Hematopoietic multipotent progenitor cell treated with erythropoietin and hydrocortisone succinate and interleukin-3 and kit ligand, for 15 days (in vitro differentiated cells): ENCODE data around the gene AAGAB.
"Not testable (repeated sequence)": the region's sequence is repeated elsewhere in the genome, so short reads cannot be mapped to it uniquely, and the experiment has no call there.

ENCODE experiments used
- DNase-seq: peaks from one replicate; pipeline ENCODE4 v3.0.0-alpha.2; 2015; ENCODE audit warnings: low spot score

The AAGAB gene

DNA sequence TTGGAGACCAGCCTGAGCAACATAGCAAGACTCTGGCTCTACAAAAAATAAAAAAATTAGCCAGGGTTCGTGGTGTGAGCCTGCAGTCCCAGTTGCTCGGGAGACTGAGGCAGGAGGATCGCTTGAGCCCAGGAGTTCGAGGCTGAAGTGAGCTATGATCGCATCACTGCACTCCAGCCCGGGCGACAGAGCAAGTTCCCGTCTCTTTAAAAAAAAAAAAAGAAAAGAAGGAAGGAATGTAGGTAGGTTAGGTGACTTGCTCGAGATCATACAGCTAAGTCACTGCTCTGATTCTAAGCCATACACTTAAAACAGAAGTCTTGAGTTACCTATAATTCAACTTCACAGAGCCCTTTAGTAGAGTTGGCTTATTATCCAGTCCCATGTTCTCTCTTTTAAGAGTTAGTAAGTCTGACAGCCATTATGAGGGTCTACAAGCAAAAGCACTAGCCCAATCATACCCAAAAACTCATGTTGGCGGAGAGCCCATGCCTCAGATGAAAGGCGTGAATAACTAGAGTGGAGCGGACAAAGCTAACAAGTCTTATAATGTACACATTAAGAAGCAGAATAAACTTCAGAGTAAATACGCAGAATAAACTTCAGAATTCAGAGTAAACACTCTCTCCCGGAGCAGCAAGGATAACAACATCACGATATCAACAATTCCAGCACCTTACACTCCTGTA lies 768 bp downstream of the AAGAB start:
- DNase-seq = peak; percentile 47

DNA sequence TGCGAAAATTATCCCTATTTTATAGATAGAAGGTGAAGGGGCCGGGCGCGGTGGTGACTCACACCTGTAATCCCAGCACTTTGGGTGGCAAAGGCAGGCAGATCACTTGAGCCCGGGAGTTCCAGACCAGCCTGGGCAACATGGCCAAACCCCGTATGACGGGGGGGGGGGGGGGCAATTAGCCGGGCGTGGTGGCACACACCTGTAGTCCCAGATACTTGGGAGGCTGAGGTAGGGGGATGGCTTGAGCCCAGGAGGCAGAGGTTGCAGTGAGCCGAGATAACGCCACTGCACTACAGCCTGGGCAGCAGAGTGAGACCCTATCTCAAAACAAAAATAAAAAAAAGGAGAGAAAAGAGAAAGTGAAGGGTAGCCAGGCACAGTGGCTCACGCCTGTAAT lies 1.4 kb downstream of the AAGAB start:
- DNase-seq = no peak

DNA sequence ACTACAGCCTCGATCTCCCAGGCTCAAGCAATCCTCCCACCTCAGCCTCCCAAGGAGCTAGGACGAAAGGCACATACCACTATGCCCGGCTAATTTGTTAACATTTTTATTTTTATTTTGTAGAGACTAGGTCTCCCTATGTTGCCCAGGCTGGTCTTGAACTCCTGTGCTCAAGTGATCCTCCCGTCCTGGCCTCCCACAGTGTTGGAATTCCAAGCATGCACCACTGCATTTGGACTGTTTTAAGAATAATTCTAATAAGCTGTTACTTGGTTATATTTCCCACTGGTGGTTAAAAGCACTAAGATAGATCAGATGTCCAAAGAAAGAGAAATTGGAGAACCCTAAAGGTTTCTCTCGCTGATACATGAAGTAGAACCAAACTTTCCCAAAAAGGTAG lies 3.1 kb downstream of the AAGAB start:
- DNase-seq = no peak

DNA sequence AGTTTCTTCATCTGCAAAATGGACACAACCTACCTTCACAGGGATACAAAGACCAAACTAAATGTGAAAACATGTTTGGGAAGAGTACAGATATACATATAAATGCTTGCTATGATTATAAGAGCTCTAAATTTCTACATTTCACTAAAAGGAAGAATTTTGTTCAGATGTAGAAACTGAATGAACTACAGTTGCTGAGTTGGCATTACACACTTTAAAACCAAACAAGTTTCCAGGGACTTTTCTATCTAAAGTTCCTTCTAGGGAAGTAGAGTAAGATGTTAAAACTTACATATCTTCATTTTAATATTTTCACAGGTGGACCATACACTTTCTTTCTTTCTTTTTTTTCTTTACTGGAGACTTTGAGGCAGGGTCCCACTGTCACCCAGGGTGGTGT lies 4.6 kb downstream of the AAGAB start:
- no peak for DNase-seq

DNA sequence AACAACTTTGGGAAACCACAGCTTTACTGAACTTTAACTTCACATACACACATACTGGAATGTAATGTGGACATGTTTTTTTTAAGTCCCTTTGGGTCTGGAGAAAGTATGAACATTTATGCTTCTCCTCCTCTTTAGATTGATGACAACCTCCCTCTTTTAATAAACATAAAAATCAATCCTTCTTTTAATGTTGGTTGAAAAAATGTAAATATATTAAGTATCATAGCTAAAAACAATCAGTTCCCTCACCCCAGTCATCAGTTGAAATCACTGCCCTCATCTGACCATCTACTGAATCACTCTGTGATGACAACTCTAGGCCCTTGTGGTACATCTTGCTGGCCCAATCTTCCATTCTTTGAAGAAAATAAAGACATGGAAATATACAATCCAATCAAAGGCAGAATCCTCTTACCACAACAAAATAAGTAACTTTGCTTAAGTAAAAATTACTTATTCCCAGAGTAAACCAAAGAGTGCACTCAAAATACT lies 6.4 kb downstream of the AAGAB start:
- no peak for DNase-seq

DNA sequence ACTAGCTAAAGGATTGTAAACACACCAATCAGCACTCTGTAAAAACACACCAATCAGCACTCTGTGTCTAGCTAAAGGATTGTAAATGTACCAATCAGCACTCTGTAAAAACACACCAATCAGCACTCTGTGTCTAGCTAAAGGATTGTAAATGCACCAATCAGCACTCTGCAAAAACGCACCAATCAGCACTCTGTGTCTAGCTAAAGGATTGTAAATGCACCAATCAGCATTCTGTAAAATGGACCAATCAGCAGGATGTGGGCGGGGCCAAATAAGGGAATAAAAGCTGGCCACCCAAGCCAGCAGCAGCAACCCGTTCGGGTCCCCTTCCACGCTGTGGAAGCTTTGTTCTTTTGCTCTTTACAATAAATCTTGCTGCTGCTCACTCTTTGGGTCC lies 7.9 kb downstream of the AAGAB start:
- DNase-seq = not testable (repeated sequence)

DNA sequence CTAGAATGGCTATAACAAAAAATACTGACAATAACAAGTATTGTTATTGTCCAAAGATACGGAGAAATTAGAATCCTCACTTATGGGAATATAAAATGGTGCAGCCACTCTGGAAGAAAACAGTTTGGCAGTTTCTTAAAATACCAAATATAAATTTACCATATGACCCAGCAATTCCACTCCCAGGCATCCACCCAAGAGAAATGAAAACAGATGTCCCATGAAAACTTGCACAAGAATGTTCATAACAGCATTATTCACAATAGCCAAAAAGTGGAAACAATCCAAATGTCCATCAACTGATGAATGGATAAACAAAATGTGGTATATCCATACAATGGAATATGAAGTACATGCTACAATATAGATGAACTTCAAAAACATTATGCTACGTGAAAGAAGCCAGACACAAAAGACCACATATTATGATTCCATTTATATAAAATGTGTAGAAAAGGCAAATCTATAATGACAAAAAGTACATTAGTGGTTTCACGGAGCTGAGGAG lies 9.4 kb downstream of the AAGAB start:
- no peak for DNase-seq

DNA sequence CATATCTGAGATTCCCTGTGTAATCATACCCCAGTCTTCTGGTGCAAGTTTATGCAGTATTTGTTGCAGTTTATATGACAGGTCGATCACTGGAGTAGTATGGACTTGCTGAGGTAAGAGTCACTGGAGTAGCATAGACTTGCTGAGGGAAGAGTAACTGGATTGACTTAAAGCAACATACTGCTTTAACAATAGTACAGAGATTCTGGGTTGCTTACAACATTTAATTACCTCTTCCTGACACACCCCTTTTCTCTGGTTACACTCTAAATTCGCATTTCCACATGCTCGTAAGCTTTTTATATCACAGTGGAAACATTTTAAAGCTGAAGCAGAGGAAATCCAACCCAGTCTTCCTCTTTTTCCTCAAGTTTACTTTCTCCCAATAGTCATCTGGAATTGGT lies 11.8 kb downstream of the AAGAB start:
- no peak for DNase-seq

DNA sequence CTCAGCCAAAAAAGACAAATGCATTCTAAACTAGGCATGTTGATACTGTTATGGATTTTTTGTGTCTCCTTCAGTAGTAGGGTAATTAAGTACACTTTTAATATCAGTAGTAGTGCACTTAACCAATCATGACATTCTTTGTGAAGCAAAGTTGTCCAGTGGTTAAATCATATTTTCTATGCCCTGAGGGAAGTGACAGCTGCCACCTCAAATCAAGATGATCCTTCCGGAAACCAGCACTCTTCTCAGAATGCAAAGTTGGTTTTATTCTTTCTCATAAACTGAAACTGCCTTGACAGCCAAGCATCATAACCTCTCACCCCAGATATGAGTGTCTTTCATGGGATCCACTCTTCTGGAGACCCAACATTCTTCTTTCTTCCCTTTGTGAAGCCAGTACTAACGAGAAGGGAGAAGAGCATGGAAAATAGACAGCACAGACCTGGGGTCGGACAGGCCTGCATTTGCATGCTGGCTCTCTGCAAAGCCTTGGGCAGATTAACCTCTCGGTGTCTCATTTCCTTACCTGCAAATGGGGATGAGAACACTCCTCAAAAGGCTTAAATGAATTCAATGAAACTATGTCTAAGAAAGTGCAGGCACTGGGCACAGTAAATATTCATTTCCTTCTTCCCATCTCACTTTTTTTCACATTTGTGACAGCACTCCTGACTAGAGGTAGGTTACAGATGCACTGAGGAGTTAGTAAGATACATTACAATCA lies 13.2 kb downstream of the AAGAB start:
- no peak for DNase-seq

DNA sequence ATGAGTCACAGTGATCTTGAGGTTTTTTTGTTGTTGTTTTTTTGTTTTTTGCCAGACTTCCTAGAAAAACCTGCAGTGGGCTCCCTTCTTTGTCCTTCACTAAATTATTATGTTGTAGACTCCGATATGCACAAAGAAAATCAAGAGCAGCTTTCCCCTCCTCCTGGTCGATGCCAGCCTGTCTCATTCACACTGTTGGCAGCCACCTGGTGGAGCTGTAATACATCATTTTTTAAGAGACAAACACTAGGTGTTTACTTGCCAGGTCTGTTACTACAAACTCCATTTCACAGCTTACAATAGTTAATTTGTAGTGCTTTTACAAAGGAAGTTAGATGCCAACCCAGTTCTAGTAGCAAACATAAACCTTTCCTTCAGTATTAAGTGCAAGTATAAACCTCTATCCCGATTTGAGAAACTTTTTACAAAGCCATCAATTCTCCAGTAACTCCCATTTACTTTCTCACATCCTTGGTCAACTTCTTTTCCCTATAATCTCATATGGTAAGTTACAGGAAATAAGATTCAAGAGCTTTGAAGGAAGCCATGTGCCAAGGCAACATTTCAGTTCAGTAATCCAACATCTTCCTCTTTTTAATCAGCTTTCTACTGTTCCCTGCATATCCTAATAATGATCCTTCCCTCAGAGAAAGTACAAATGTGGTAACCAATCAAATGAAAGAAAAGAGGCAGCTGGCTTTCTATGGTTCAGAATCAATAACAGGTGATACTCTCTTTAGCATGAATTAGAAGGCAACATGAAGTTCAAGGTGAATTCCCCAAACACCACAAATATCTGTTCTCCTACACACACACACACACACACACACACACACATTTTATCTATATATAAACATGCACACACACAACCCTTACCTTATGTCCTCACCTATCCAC lies 14.0 kb downstream of the AAGAB start:
- peak; percentile 10 for DNase-seq

DNA sequence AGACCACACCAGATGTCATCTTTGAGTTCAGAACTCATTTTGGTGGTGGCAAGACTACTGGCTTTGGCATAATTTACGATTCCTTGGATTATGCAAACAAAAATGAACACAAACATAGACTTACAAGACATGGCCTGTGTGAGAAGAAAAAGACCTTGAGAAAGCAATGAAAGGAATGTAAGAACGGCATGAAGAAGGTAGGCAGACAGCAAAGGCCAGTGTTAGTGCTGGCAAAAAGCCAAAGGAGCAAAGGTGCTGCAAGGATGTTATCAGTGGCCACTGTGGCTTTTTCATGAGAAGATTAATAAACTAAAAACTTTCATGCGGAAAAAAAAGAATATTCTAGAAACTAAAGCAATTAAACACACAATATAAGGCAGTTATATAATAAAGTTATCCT lies 21.9 kb downstream of the AAGAB start:
- DNase-seq = no peak

DNA sequence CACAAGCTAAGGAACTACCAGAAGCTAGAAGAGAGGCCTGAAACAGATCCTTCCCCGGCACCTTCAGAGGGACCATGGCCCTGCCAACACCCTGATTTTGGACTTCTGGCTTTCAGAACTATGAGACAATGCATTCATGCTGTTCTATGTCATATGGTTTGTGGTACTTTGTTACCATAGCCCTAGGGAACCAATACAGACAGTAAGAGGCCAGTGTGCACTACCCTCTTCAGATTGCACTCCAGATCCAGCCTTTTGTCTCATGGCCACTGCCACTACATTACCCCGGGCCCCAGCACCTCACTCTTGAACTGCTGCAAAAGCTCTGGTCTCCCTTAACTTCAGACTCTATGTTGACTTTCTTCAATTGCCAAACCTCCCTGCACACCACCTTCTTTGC lies 24.0 kb downstream of the AAGAB start:
- no peak for DNase-seq

DNA sequence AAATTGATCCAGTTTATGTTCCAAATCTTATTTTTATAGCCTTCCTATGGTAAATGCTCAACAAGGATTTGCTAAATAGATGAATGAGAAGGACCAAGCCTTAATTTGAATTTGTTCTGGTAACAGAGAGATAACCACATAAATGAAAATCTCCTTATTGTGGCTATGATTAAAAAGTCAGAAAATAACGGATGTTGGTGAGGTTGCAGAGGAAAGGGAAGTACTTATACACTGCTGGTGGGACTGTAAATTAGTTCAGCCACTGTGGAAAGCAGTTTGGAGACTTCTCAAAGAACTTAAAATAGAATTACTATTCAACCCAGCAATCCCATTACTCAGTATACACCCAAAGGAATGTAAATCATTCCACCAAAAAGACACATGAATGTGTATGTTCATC lies 26.2 kb downstream of the AAGAB start:
- DNase-seq = no peak

DNA sequence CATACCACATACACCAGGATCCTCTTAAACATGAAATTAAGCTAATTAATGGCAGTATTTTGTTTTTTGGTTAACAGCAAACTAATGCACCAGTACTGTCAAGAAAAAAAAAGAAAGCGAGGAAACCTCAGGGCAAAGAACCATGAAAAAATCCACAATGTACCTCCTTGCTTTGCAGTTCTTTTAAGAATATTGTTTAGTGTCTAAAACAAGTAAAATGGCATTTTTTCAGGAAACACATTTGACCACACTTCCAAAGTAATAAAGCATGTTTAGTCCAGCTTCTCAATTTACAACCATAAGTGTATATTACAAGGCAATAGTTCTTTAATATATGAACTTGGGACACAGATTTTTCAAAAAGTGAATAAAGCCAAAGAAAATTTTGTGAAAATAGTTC lies 26.6 kb downstream of the AAGAB start:
- DNase-seq = no peak

DNA sequence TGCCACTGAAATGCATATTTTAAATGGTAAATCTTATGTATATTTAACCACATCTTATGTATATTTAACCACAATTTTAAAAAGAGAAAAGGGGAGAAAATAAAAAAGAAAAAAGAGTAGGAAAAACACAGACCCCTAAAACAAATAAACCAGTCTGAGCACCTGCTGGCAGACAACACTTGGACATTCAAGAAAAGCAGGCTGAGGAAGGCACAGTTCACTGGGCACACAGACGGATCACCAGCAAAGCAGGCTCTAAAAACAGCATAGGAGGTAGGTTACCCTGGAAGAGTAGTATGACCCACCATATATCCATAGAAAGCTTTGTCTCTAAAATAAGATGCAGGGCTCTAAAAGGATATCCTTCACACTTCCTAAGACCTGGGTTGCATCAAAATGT lies 27.0 kb downstream of the AAGAB start:
- DNase-seq = no peak

DNA sequence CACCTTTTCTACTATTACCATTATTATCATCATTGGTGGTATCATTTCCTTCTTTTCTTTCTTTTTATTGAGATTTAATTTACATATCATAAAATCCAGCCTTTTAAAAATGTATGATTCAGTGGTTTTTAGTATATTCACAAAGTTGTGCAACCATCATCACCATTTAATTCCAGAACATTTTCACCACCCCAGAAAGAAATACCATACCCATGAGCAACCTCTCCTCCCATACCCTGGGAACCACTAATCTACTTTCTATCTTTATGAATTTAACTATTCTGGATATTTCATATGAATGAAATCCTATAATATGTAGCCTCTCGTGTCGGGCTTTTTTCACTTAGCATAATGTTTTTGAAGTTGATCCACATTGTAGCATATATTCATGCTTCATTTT lies 29.1 kb downstream of the AAGAB start:
- no peak for DNase-seq

DNA sequence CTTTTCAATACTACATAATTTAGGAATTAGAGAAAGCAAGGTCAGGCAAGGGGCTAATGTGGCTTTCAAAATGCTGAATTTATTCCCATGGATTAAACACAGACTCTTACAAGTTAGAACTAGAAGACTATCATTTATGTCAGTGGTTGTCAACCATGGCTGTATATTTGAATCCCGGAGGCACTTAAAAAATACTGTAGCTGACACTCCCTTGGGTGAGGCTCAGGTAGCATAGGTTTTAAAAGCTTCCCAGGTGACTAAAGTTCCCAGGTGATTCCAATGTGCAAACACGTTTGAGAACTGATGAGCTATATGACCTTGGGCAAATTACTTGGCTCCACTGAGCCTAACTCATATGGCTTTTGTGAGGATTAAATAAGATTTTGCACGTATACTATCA lies 29.6 kb downstream of the AAGAB start:
- no peak for DNase-seq

DNA sequence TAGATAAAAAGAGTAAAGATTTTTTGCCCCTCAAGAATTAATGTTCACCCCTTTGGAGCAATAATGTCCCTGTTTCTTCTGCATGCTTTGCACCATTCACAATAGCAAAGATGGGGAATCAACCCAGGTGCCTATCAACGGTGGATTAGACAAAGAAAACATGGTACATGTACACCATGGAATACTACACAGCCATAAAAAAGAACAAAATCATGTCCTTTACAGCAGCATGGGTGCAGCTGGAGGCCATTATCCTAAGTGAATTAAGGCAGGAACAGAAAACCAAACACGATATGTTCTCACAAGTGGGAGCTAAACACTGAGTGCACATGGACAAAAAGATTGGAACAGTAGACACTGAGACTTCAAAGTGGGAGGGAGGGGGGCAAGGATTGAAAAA lies 35.2 kb downstream of the AAGAB start:
- no peak for DNase-seq

DNA sequence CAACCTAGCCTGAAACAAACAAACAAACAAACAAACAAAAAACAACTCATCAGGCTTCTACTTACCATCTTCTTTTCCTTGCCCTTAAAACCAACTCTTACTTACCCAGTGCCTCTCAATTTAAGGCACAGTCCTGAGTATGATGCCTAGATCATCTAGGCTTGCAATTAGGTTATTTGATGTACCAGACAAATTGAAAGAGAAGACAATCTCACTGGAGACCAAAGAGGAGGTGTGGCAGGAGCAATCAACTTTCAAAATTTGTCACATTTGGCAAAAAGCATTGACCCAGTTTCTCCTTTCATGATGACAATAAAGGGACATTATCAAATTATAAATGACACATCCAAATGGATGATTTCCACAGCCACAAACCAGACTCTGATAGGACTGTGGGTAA lies 36.0 kb downstream of the AAGAB start:
- DNase-seq = no peak

DNA sequence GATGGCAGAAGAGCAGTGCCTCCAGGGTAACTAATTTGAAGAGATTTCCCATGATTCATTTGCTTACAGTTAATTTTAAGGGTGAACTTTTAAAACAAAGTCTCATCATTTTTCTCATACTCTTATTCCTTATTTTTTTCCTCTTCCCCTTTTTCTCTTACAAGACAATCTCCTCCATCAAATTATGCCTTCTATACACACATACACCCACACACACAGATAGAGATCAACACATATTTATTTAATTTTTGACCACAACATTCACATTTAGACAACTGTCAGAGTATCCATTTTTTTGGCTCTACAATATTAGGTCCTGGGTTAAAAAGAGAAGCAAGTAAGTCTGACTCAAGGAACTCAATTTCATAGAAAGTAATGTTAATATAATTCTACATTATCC lies 37.6 kb downstream of the AAGAB start:
- DNase-seq = no peak

DNA sequence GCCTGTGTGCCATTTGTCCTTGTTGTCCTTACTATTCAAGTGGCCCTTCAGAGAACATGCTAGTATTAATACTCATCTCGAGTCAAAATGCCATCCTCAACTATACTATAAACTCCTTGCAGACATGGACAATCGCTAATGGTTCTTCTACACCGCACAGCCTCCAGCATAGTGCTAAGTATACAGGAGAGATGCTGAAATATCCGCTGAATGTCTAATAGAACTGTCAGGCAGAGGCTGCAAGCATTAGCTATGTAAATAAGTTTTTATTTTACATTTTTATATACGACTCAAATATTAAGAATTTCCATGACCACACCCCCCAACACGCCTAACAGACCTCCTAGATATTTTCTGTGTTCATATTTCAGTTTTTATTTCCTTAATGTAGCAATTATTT lies 39.4 kb downstream of the AAGAB start:
- DNase-seq = no peak

DNA sequence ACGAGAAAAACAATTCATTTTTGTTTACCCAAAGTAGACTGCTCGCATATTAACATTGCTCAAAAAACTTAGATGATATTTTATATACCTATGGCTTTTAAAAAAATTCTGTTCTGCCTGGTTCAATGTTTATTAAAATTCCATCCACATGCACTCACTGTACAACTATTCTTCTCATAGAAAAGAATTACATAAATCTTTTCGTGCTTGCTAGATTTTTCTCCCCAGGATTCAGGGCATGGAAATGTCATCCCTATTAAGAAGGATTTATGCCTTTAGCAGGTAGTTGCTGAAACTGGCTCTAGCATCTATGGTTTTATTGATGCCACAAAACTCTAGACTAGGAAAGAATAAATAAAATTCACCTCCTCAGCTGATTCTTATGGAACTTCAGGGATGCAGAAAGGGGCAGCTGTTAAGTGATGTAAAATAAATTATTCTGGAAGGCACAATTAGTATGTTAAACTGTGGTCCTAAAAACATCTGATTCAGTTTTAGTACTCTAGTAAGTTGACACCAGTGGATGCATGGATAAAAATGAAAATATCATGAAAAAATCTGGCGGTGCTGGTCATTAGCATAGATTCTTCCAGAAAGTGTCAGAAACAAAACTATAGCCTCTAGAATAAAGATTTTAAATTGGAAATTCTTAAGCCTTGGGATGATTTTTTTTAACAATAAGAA lies 41.6 kb downstream of the AAGAB start:
- DNase-seq = no peak
